SKM-1 treated with dmso at 0.1 percent for 144 hours (cell line): ENCODE results near the gene CHST2.

Experiments
- DNase-seq: peaks from one replicate; lab custom pipeline; 2025; ENCODE audit not compliant: unreplicated experiment; lab: John Stamatoyannopoulos, UW

CHST2 gene

GRCh38 chr3:143128227-143128955 lies 8.8 kb downstream of the CHST2 start:
- DNase-seq: no peak

- no peak for DNase-seq
These were observed 12.8 kb downstream of the CHST2 start for GRCh38 chr3:143132246-143132980.

- DNase-seq: no peak
These were observed 14.9 kb downstream of the CHST2 start for GRCh38 chr3:143134471-143134870.

- DNase-seq: no peak
These were observed 15.6 kb downstream of the CHST2 start for GRCh38 chr3:143135150-143135549.

GRCh38 chr3:143137435-143138036 lies 18.0 kb downstream of the CHST2 start:
- no peak for DNase-seq

GRCh38 chr3:143138953-143139352 lies 19.4 kb downstream of the CHST2 start:
- no peak for DNase-seq

GRCh38 chr3:143139762-143140161 lies 20.2 kb downstream of the CHST2 start:
- DNase-seq: no peak

GRCh38 chr3:143140550-143140949 lies 21.0 kb downstream of the CHST2 start:
- no peak for DNase-seq

GRCh38 chr3:143142354-143142753 lies 22.8 kb downstream of the CHST2 start:
- DNase-seq: no peak

- no peak for DNase-seq
These were observed 26.3 kb downstream of the CHST2 start for GRCh38 chr3:143145906-143146305.

- no peak for DNase-seq
These were observed 27.1 kb downstream of the CHST2 start for GRCh38 chr3:143146486-143147274.

- DNase-seq: no peak
These were observed 28.1 kb downstream of the CHST2 start for GRCh38 chr3:143147707-143148106.

- no peak for DNase-seq
These were observed 30.5 kb downstream of the CHST2 start for GRCh38 chr3:143150071-143150470.

GRCh38 chr3:143151004-143151731 lies 31.6 kb downstream of the CHST2 start:
- no peak for DNase-seq

- DNase-seq: no peak
These were observed 32.5 kb downstream of the CHST2 start for GRCh38 chr3:143152043-143152442.

- no peak for DNase-seq
These were observed 36.2 kb downstream of the CHST2 start for GRCh38 chr3:143155756-143156155.

GRCh38 chr3:143158014-143158988 lies 38.7 kb downstream of the CHST2 start:
- no peak for DNase-seq

GRCh38 chr3:143160437-143160836 lies 40.9 kb downstream of the CHST2 start:
- DNase-seq: no peak

GRCh38 chr3:143163562-143164100 lies 44.1 kb downstream of the CHST2 start:
- DNase-seq: no peak
